K562 (cell line): ENCODE data around the gene NUDT21. TPM values are rescaled to one million over a fixed set of nuclear protein-coding genes. Genes with fewer than 3 reads are reported as not detected.

Experiments used
- BACH1 ChIP-seq: fragments of 200-800 bp; sonication (Bioruptor generic); IDR thresholded peaks from 2 replicates; pipeline ENCODE4 v1.6.1; 2016; ENCODE audit warnings: missing genetic modification characterization, missing compliant biosample characterization
- BRF2 ChIP-seq: IDR thresholded peaks from 3 replicates; pipeline ENCODE4 v1.6.1; 2011; ENCODE audit warnings: borderline replicate concordance, mild to moderate bottlenecking; ENCODE audit not compliant: insufficient read length, insufficient read depth
- CC2D1A ChIP-seq: fragments of 450-650 bp; IDR thresholded peaks from 2 replicates; pipeline ENCODE4 v1.6.1; 2017; ENCODE audit warnings: mild to moderate bottlenecking
- DDX20 ChIP-seq: fragments of 450-650 bp; IDR thresholded peaks from 2 replicates; pipeline ENCODE4 v1.6.1; 2016; ENCODE audit warnings: missing genetic modification characterization, low read depth, mild to moderate bottlenecking, missing compliant biosample characterization, moderate library complexity
- EWSR1 ChIP-seq: fragments of 450-650 bp; IDR thresholded peaks from 2 replicates; pipeline ENCODE4 v1.6.1; 2018; ENCODE audit warnings: borderline replicate concordance, mild to moderate bottlenecking, low read depth, moderate library complexity; ENCODE audit not compliant: partially characterized antibody
- HDAC2 ChIP-seq: fragments of 450-650 bp; IDR thresholded peaks from 2 replicates; pipeline ENCODE4 v1.6.1; 2016; ENCODE audit warnings: mild to moderate bottlenecking
- KDM4B ChIP-seq, 2 experiments: fragments of 450-650 bp in 1 of 2; sonication (generic) in 1 of 2; IDR thresholded peaks; 2 replicates each; pipeline ENCODE4 v1.6.1; 2016 to 2017; ENCODE audit warnings: borderline replicate concordance in 2 of 2, antibody characterized with exemption in 1 of 2, low read depth in 1 of 2, mild to moderate bottlenecking in 1 of 2
- KLF10 ChIP-seq: fragments of 250-450 bp; sonication (Bioruptor Pico); IDR thresholded peaks from 2 replicates; pipeline ENCODE4 v1.6.1; 2021; ENCODE audit warnings: matching md5 sums
- PCBP1 ChIP-seq: fragments of 200-400 bp; formaldehyde crosslinking; IDR thresholded peaks from 2 replicates; pipeline ENCODE4 v1.6.1; 2018; ENCODE audit warnings: mild to moderate bottlenecking, low read depth, low read length; ENCODE audit not compliant: poor library complexity, severe bottlenecking
- SIN3A ChIP-seq, 2 experiments: fragments of 150-350 bp in 1 of 2; IDR thresholded peaks; 2 replicates each; pipeline ENCODE4 v1.6.1; 2011 to 2016; ENCODE audit warnings: borderline replicate concordance in 2 of 2, low read depth in 2 of 2, low read length in 2 of 2, mild to moderate bottlenecking in 2 of 2, moderate library complexity in 2 of 2; ENCODE audit not compliant: control insufficient read depth in 1 of 2
- SIRT6 ChIP-seq: IDR thresholded peaks from one replicate; pipeline ENCODE4 v1.6.1; 2012; ENCODE audit warnings: low read depth, mild to moderate bottlenecking, control low read depth, inconsistent platforms, low read length, moderate library complexity
- SMAD1 ChIP-seq: fragments of 150-350 bp; IDR thresholded peaks from 2 replicates; pipeline ENCODE4 v1.6.1; 2014; ENCODE audit warnings: low read length, low read depth; ENCODE audit not compliant: partially characterized antibody
- SNAPC5 ChIP-seq: fragments of 250-450 bp; sonication (Bioruptor Pico); IDR thresholded peaks from 2 replicates; pipeline ENCODE4 v1.8.0; 2021; ENCODE audit warnings: moderate library complexity, mild to moderate bottlenecking, inconsistent platforms
- SRSF3 ChIP-seq: fragments of 200-400 bp; formaldehyde crosslinking; IDR thresholded peaks from 2 replicates; pipeline ENCODE4 v1.6.1; 2016; ENCODE audit warnings: mild to moderate bottlenecking, low read length, moderate library complexity; ENCODE audit not compliant: insufficient read depth
- TAF7 ChIP-seq: fragments of 450-650 bp; IDR thresholded peaks from 2 replicates; pipeline ENCODE4 v1.6.1; 2016; ENCODE audit warnings: missing genetic modification characterization, missing compliant biosample characterization
- XRCC5 ChIP-seq: fragments of 200-400 bp; formaldehyde crosslinking; IDR thresholded peaks from 2 replicates; pipeline ENCODE4 v1.6.1; 2017; ENCODE audit warnings: low read depth, mild to moderate bottlenecking, low read length
- ZNF232 ChIP-seq: sonication (generic); formaldehyde crosslinking; IDR thresholded peaks from 2 replicates; pipeline ENCODE4 v1.8.0; 2022; ENCODE audit warnings: mild to moderate bottlenecking, missing genetic modification reagents
- ZNF280A ChIP-seq: fragments of 450-650 bp; IDR thresholded peaks from 2 replicates; pipeline ENCODE4 v1.6.1; 2018; ENCODE audit warnings: mild to moderate bottlenecking, low read depth; ENCODE audit not compliant: partially characterized antibody
- ZNF282 ChIP-seq: sonication (generic); formaldehyde crosslinking; IDR thresholded peaks from 2 replicates; pipeline ENCODE4 v1.8.1; 2023; ENCODE audit warnings: missing genetic modification reagents
- ZNF384 ChIP-seq: IDR thresholded peaks from 2 replicates; pipeline ENCODE4 v1.6.1; 2012; ENCODE audit warnings: low read depth, low read length, improper control_type of control experiment
- ZNF740 ChIP-seq, 3 experiments: fragments of 200-800 bp in 1 of 3; sonication (Bioruptor generic) in 1 of 3; sonication (generic) in 1 of 3; formaldehyde crosslinking in 1 of 3; IDR thresholded peaks; 2 replicates each; pipeline versions ENCODE4 v1.6.1 to v1.8.0; 2016 to 2022; ENCODE audit warnings: mild to moderate bottlenecking in 2 of 3, missing compliant biosample characterization in 2 of 3, missing genetic modification characterization in 2 of 3, missing genetic modification reagents in 1 of 3
- ZNF780A ChIP-seq: fragments of 250-450 bp; sonication (Bioruptor Pico); IDR thresholded peaks from 2 replicates; pipeline ENCODE4 v1.5.0; 2021; ENCODE audit warnings: mild to moderate bottlenecking
- polyA plus RNA-seq, 8 experiments: library from polyadenylated mRNA; depleted of rRNA in 4 of 8; stranded (reverse) in 5 of 8; unstranded in 3 of 8; fragments of >200 nt; fragmentation: Nextera tagmentation in 2 of 8; fragmentation: Illumina TruSeq in 1 of 8; extraction: Ambion mirVana in 2 of 8; extraction: Trizol in 1 of 8; gene quantifications; 2 replicates each; pipeline versions ENCODE4 v1.2.1 to v1.2.3, GENCODE V29; 2011 to 2014; ENCODE audit warnings: inconsistent platforms in 1 of 8, missing spikeins in 1 of 8
- total RNA-seq, 7 experiments: library from RNA; depleted of rRNA in 6 of 7; stranded (reverse); fragments of >200 nt in 6 of 7; fragmentation: Illumina TruSeq in 2 of 7; extraction: Trizol in 2 of 7; gene quantifications; 2 replicates each; pipeline versions ENCODE4 v1.2.1 to v1.2.3, GENCODE V29; 2011 to 2021; ENCODE audit warnings: low replicate concordance in 1 of 7

The NUDT21 gene
- total and polyA plus RNA-seq, 9 of the 15 experiments (the other 6 are each of a cell fraction or from before 2014, with no cell fraction given), result 62.4 to 218 (median 121) TPM

GRCh38 chr16:56450986-56451752, at the start of gene NUDT21, which contains the start of gene OGFOD1 (continued):
- TF ChIP-seq EWSR1 (no peak), KDM4B (IDR thresholded peaks at IDR 0.05; ENCODE audit: borderline replicate concordance in 2 of 2, low read depth in 1 of 2) (no peak; a peak in 1 of 4 replicates), SRSF3 (no peak), SMAD1 (no peak), SNAPC5 (CRISPR knock-in tag) (no peak), ZNF280A (no peak), ZNF384 (no peak), BRF2 (no peak), KLF10 (CRISPR knock-in tag) (no peak), CC2D1A (no peak), HDAC2 (peak; percentile 63; the same call in 1 of the 2 replicates), TAF7 (peak; percentile 79; the same call in 1 of the 2 replicates), XRCC5 (no peak), DDX20 (tag) (no peak), PCBP1 (no peak), ZNF282 (CRISPR knock-in tag) (peak; percentile 52; the same call in 1 of the 2 replicates), SIRT6 (no peak), ZNF740 (CRISPR knock-in tag; IDR thresholded peaks at IDR 0.05) (no peak), ZNF740 (tag; IDR thresholded peaks at IDR 0.05) (no peak), ZNF232 (CRISPR knock-in tag) (no peak), ZNF780A (CRISPR knock-in tag) (no peak), SIN3A (IDR thresholded peaks at IDR 0.05; ENCODE audit: borderline replicate concordance in 2 of 2, control insufficient read depth in 1 of 2, low read depth in 2 of 2, low read length in 2 of 2) (peak in 1 of 2 experiments; percentile 33; a peak in 2 of 4 replicates), BACH1 (no peak)
